ENCODE data around the gene DNAH7. TPM values are rescaled to one million over a fixed set of nuclear protein-coding genes. Genes with fewer than 3 reads are reported as not detected.

DNAH7 gene
- total RNA-seq, 1 experiment from 2014 or later: 0.09 TPM

- Mint-ChIP-seq H3K36me3 (ENCODE audit: insufficient read depth in 1 of 3, low read depth in 3 of 3) (no peaks in the 10 kb centered on the region), H3K9me3 (no peaks in the 10 kb centered on the region), H3K27me3 (ENCODE audit: low read depth) (no peaks in the 10 kb centered on the region), H3K27ac (no peak overlapping the region), H3K4me1 (peaks cover 0 to 5% of the 10 kb centered on the region in 2 experiments; a peak in 2 of 4 replicates), H3K4me3 (no peak overlapping the region)
- Histone ChIP-seq H3K27me3 (ENCODE audit: insufficient read depth, low read length) (no peaks in the 10 kb centered on the region), H4K5ac (ENCODE audit: insufficient read length, low read depth, low read length) (no peak overlapping the region), H3K9me3 (ENCODE audit: control insufficient read depth, low read depth, low read length) (no peaks in the 10 kb centered on the region), H3K79me2 (ENCODE audit: insufficient read depth, low read length) (no peaks in the 10 kb centered on the region), H4K8ac (replicated peaks; ENCODE audit: insufficient read length, low read depth, low read length) (no peak overlapping the region), H3K9ac (ENCODE audit: extremely low read depth, insufficient read length, low read length) (no peak overlapping the region), H2BK20ac (ENCODE audit: low read depth, low read length, poor library complexity, severe bottlenecking) (no peak overlapping the region), H3K23me2 (ENCODE audit: insufficient read length, low read depth, low read length, poor library complexity, severe bottlenecking) (no peaks in the 10 kb centered on the region), H3K18ac (ENCODE audit: insufficient read length, low read depth, low read length) (no peak overlapping the region), H3K27ac (ENCODE audit: insufficient read length, low read depth, low read length) (no peak overlapping the region), H3T11ph (ENCODE audit: low read length) (no peak overlapping the region), H3K14ac (ENCODE audit: insufficient read depth, low read length) (no peak overlapping the region), H3K4me2 (ENCODE audit: insufficient read depth, insufficient read length, low read length) (no peak overlapping the region), H3K79me1 (ENCODE audit: insufficient read depth, low read depth, low read length, poor library complexity, severe bottlenecking) (no peaks in the 10 kb centered on the region), H3K4ac (ENCODE audit: low read depth, low read length) (no peak overlapping the region), H4K20me1 (ENCODE audit: control insufficient read depth, insufficient read depth, insufficient read length) (no peaks in the 10 kb centered on the region), H2BK5ac (ENCODE audit: insufficient read length, low read length) (no peak overlapping the region), H3K56ac (ENCODE audit: insufficient read length, low read depth, low read length) (no peak overlapping the region), H2BK12ac (ENCODE audit: insufficient read length, low read depth, low read length) (no peak overlapping the region), H3K23ac (ENCODE audit: insufficient read length, low read depth, low read length) (no peak overlapping the region), H4K91ac (ENCODE audit: insufficient read length, low read depth, low read length) (no peak overlapping the region), H2AK5ac (ENCODE audit: insufficient read length, low read length) (no peak overlapping the region), H2AFZ (ENCODE audit: low read length) (no peak overlapping the region), H2BK15ac (ENCODE audit: low read depth, low read length) (no peak overlapping the region), H2BK120ac (ENCODE audit: low read depth, low read length, poor library complexity, severe bottlenecking) (no peak overlapping the region), H3K4me1 (ENCODE audit: insufficient read depth, low read length) (no peaks in the 10 kb centered on the region)
- DNase-seq: no peak
- no peak for TF ChIP-seq CTCF (conservative IDR thresholded peaks at IDR 0.05)
- WGBS (ENCODE audit: extremely low coverage, insufficient read length, low lambda C conversion rate): no CpG with 5 or more reads among the region's 3 CpGs
Observed at GRCh38 chr2:195818526-195818925, 250.1 kb downstream of the DNAH7 start.

Measured in H9 (cell line).